HFFc6 (cell line): ENCODE results near the gene EFHC2. TPM values are rescaled to one million over a fixed set of nuclear protein-coding genes. Genes with fewer than 3 reads are reported as not detected.

Experiments
- DNase-seq: peaks from one replicate; pipeline ENCODE4 v3.0.0-alpha.2; 2018
- H3K27ac Mint-ChIP-seq: 2 replicates; pipeline ENCODE4 v1.8.0; 2020; ENCODE audit warnings: mild to moderate bottlenecking, mixed read lengths
- H3K27me3 Mint-ChIP-seq: 2 replicates; pipeline ENCODE4 v1.8.0; 2021; ENCODE audit warnings: mild to moderate bottlenecking, moderate library complexity, mixed read lengths; ENCODE audit not compliant: insufficient read depth
- H3K36me3 Mint-ChIP-seq: 2 replicates; pipeline ENCODE4 v1.8.0; 2021; ENCODE audit warnings: low read depth, mixed read lengths
- H3K4me1 Mint-ChIP-seq: 2 replicates; pipeline ENCODE4 v1.8.0; 2020; ENCODE audit warnings: low read depth, mixed read lengths
- H3K4me3 Mint-ChIP-seq: 2 replicates; pipeline ENCODE4 v1.8.0; 2020; ENCODE audit warnings: mild to moderate bottlenecking, moderate library complexity, mixed read lengths
- H3K9me3 Mint-ChIP-seq: 2 replicates; pipeline ENCODE4 v1.8.0; 2020; ENCODE audit warnings: mild to moderate bottlenecking, mixed read lengths
- CTCF ChIP-seq: fragments of 200-600 bp; sonication (generic); IDR thresholded peaks from 2 replicates; pipeline ENCODE4 v1.5.0; 2021; ENCODE audit warnings: antibody characterized with exemption, mild to moderate bottlenecking
- total RNA-seq, 6 experiments: library from RNA; stranded (reverse); fragmentation: NEBNext Ultra II Directional; extraction: Animal tissue kit (Norgen Biotek cat#: 25700); gene quantifications; 2 replicates in 1 of 6; 3 replicates in 5 of 6; pipeline ENCODE4 v1.2.3, GENCODE V29; 2021

Gene EFHC2
- total RNA-seq, 6 experiments from 2014 or later = not detected

DNA sequence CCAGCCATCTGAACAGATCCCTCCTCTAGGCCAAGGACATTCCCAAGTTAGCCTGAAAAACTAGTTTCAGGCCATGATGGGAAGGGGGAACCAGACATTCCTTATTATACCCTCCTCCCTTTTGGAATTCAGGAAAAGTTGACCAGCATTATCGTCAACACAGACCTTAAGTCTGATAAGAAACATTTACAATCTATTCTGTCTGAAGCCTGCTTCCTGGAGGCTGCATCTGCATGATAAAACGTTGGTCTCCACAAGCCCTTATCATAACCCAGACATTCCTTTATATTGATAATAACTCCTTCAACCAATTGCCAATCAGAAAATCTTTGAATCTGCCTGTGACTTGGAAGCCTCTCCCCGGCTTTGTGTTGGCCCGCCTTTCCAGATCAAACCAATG is 44.3 kb downstream of the EFHC2 start:
- Mint-ChIP-seq H3K36me3 (no peaks in the 10 kb centered on the region), H3K9me3 (no peaks in the 10 kb centered on the region)
- no peak for DNase-seq

GRCh38 chrX:44291468-44292092 is 51.9 kb downstream of the EFHC2 start:
- Mint-ChIP-seq H3K9me3 (no peaks in the 10 kb centered on the region), H3K36me3 (no peaks in the 10 kb centered on the region), H3K27me3 (no peaks in the 10 kb centered on the region), H3K4me1 (no peaks in the 10 kb centered on the region), H3K4me3 (no peak overlapping the region), H3K27ac (no peak overlapping the region)
- DNase-seq = no peak
- no peak for TF ChIP-seq CTCF

More for the DNA sequence above, 44.3 kb downstream of the EFHC2 start:
- no peak for TF ChIP-seq CTCF
- H3K4me1 Mint-ChIP-seq = no peaks in the 10 kb centered on the region
- no peak overlapping the region for H3K4me3 Mint-ChIP-seq
- no peaks in the 10 kb centered on the region; the same call in 1 of the 2 replicates for H3K27me3 Mint-ChIP-seq
- no peak overlapping the region for H3K27ac Mint-ChIP-seq

DNA sequence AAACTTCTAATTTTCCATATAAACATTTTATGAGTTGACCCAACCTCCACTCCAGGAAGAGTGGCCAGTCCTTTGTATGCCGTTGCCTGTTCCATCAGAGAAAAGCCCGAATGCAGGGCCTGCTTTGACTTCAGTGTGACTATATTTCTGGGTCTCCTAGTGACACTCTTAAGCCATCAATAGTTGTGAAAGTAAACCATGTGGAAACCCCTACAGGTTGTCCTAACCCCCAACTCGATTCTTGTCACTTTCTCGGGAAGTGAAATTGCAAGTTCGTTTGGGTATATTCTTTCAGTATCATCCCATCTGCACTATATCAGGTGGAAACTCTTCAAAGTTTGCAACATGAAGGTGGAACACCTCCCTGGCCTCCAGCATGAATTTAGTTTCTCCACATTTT is 52.8 kb downstream of the EFHC2 start:
- no peak overlapping the region for H3K27ac Mint-ChIP-seq
- DNase-seq = no peak
- no peak for TF ChIP-seq CTCF
- no peaks in the 10 kb centered on the region for H3K9me3 Mint-ChIP-seq
- no peaks in the 10 kb centered on the region for H3K4me1 Mint-ChIP-seq
- no peaks in the 10 kb centered on the region for H3K36me3 Mint-ChIP-seq
- no peak overlapping the region for H3K4me3 Mint-ChIP-seq
- no peaks in the 10 kb centered on the region for H3K27me3 Mint-ChIP-seq

DNA sequence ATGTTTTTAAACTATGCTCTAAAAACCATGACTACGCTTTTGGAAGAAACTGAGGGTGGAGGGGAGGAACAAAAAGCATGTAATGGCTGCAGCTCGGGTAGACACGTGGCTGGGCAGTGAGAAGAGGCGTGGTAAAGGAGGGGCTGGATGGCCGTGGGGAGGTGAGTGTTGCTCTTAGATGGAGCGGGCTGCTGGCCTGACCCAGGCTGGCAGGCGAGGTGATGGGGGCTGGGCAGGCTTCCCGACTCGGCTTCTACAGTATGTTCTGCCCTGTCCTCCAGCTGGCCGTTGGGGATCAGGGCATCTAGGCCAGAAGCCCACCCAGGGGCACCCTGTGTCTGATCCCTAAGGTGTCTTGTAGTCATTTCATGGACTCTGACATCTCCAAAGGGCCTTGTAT is 60.7 kb downstream of the EFHC2 start:
- TF ChIP-seq CTCF = no peak
- no peaks in the 10 kb centered on the region for H3K4me1 Mint-ChIP-seq
- H3K36me3 Mint-ChIP-seq = no peaks in the 10 kb centered on the region
- no peak for DNase-seq
- no peaks in the 10 kb centered on the region for H3K27me3 Mint-ChIP-seq
- H3K9me3 Mint-ChIP-seq = no peaks in the 10 kb centered on the region
- H3K4me3 Mint-ChIP-seq = no peak overlapping the region
- H3K27ac Mint-ChIP-seq = no peak overlapping the region

DNA sequence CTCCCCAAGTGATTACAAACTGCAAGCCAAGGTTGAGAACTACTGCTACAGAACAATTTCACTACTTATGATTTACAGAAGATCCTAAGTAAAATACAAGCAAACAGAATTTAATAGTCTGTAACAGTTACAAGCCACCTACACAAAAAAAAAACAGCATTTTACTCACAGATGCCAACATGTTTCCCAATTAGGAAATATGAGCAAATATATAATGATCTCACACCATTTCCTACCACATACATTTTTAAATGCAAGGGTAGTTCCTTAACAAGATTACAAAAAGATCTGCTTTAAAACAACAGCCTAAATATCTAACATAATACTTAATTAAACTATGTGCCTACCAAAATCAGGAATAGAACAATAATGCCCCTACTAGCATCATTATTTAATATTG is 63.4 kb downstream of the EFHC2 start:
- Mint-ChIP-seq H3K4me1 (no peaks in the 10 kb centered on the region), H3K27ac (no peak overlapping the region), H3K9me3 (no peaks in the 10 kb centered on the region), H3K27me3 (no peaks in the 10 kb centered on the region), H3K4me3 (no peak overlapping the region), H3K36me3 (no peaks in the 10 kb centered on the region)
- DNase-seq = no peak
- no peak for TF ChIP-seq CTCF

GRCh38 chrX:44274096-44274495 is 69.4 kb downstream of the EFHC2 start:
- TF ChIP-seq CTCF = no peak
- Mint-ChIP-seq H3K27me3 (peaks cover 2% of the 10 kb centered on the region), H3K36me3 (no peaks in the 10 kb centered on the region), H3K4me3 (no peak overlapping the region), H3K9me3 (no peaks in the 10 kb centered on the region), H3K27ac (no peak overlapping the region), H3K4me1 (no peaks in the 10 kb centered on the region)
- DNase-seq = no peak
